ACC112 (cell line): ENCODE measurements around the gene ZFP36L1.
"Not testable (repeated sequence)": the region's sequence is repeated elsewhere in the genome, so short reads cannot be mapped to it uniquely, and the experiment has no call there.

Experiments used
- H2AFZ ChIP-seq: fragments of 200-600 bp; sonication (generic); one replicate; pipeline ENCODE4 v1.6.0; 2017; ENCODE audit warnings: antibody characterized with exemption, low read length; ENCODE audit not compliant: unreplicated experiment
- H3K27ac ChIP-seq: fragments of 200-600 bp; sonication (generic); 2 replicates; pipeline ENCODE4 v1.5.1; 2014; ENCODE audit warnings: low read depth, mild to moderate bottlenecking, antibody characterized with exemption, low read length, moderate library complexity
- H3K27me3 ChIP-seq: fragments of 200-600 bp; sonication (generic); 2 replicates; pipeline ENCODE4 v1.6.1; 2014; ENCODE audit warnings: mild to moderate bottlenecking, antibody characterized with exemption, low read length, moderate library complexity, mixed read lengths; ENCODE audit not compliant: insufficient read depth
- H3K36me3 ChIP-seq: fragments of 200-600 bp; sonication (generic); 2 replicates; pipeline ENCODE4 v1.6.1; 2016; ENCODE audit warnings: mild to moderate bottlenecking, antibody characterized with exemption, low read length, moderate library complexity, mixed read lengths; ENCODE audit not compliant: insufficient read depth
- H3K4me1 ChIP-seq: fragments of 200-600 bp; sonication (generic); one replicate; pipeline ENCODE4 v1.6.1; 2016; ENCODE audit warnings: low read length, mixed read lengths; ENCODE audit not compliant: insufficient read depth, unreplicated experiment, control insufficient read depth
- H3K4me3 ChIP-seq: fragments of 200-600 bp; sonication (generic); 2 replicates; pipeline ENCODE4 v1.5.1; 2014; ENCODE audit warnings: mild to moderate bottlenecking, low read depth, low read length
- H3K79me2 ChIP-seq: fragments of 200-600 bp; sonication (generic); one replicate; pipeline ENCODE4 v1.6.0; 2016; ENCODE audit warnings: low read length; ENCODE audit not compliant: control insufficient read depth, unreplicated experiment, insufficient read depth

Gene ZFP36L1

GRCh38 chr14:68770051-68770450 lies 22.8 kb downstream of the ZFP36L1 start:
- H3K27ac ChIP-seq = no peak overlapping the region
- H3K79me2 ChIP-seq = no peaks in the 10 kb centered on the region
- H2AFZ ChIP-seq = no peak overlapping the region
- no peak overlapping the region for H3K4me3 ChIP-seq
- H3K36me3 ChIP-seq = no peaks in the 10 kb centered on the region
- H3K27me3 ChIP-seq = no peaks in the 10 kb centered on the region
- no peaks in the 10 kb centered on the region for H3K4me1 ChIP-seq

- Histone ChIP-seq H3K79me2 (no peaks in the 10 kb centered on the region), H3K4me3 (no peak overlapping the region), H3K4me1 (peaks cover 6% of the 10 kb centered on the region), H2AFZ (no peak overlapping the region), H3K27me3 (no peaks in the 10 kb centered on the region), H3K27ac (no peak overlapping the region), H3K36me3 (no peaks in the 10 kb centered on the region)
Observed at GRCh38 chr14:68768316-68768715, 24.6 kb downstream of the ZFP36L1 start.

DNA sequence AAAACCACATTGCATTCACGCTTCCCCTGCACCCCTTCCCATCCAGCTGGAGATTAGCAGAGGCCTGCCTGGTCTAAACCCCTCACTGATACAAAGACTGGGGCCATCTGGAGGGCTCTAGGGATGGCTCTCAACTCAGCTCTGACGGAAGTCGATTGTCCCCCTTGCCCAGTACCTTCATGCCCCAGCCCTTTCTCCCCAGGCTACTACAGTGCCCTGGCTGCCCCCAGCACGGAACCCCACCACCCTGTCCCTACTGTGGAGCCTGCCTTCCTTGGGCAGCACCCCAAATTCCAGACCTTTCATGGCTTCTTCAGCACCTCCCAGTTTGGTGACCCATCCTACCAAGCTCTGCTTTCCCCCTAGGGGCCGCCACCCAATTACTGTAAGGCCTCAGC lies 25.6 kb downstream of the ZFP36L1 start:
- no peaks in the 10 kb centered on the region for H3K36me3 ChIP-seq
- H3K79me2 ChIP-seq = no peaks in the 10 kb centered on the region
- no peaks in the 10 kb centered on the region for H3K27me3 ChIP-seq
- H3K4me1 ChIP-seq = peaks cover 17% of the 10 kb centered on the region
- H3K27ac ChIP-seq = no peak overlapping the region
- H3K4me3 ChIP-seq = no peak overlapping the region
- no peak overlapping the region for H2AFZ ChIP-seq

DNA sequence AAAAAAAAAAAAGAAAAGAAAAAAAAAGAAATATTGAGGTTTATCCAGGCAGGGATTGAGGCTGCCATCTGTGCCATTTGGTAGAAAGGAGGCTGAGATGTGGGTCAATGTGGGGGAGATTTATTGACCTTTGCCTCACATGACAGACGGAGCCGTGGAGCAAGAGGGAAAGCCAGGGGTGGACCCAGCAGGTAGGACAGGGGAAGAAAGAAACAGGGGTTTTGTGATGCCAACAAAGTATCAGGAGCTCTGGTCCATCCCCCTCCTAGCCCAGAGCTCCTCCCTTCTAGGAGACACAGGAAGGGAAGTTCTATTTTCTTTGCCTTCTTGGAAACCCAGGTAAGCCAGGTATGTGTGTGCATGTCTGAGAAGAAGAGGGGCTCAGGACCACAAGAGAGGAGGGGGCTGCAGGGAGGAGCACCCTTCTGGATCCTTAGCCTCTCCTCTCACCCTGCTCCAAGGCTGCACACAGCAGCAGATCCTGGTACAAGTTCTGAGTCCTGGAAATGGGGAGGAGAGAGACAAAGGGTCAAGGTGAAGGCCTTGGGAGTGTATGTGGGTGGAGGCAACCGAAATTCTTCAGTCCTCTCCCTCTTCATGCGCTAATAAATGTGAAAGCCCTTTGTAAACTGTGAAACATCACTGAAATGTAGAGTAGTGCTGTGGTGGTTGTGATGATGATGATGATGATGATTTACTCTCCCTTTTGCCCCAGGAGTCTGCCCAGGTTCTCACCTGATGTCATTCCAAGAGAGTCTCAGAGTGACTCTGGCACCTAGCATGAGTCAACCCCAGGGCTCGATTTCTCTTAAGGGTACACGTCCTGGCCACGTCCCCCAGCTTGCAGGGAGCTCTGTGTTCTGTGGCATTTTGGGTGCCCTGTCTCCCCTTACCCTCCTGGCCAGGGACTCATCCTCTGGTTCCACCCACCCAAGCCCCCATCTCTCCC lies 26.3 kb downstream of the ZFP36L1 start:
- H3K4me1 ChIP-seq = peaks cover 17% of the 10 kb centered on the region
- no peak overlapping the region for H2AFZ ChIP-seq

GRCh38 chr14:68763843-68764242 lies 29.0 kb downstream of the ZFP36L1 start:
- not testable (repeated sequence) for H2AFZ ChIP-seq, H3K36me3 ChIP-seq, H3K79me2 ChIP-seq, H3K4me3 ChIP-seq, H3K27me3 ChIP-seq
- Histone ChIP-seq H3K4me1 (peaks cover 17% of the 10 kb centered on the region), H3K27ac (peak overlapping the region; percentile 46; the same call in 1 of the 2 replicates)

More for the DNA sequence above, 26.3 kb downstream of the ZFP36L1 start:
- H3K79me2 ChIP-seq = no peaks in the 10 kb centered on the region
- no peak overlapping the region for H3K27ac ChIP-seq
- no peak overlapping the region for H3K4me3 ChIP-seq
- no peaks in the 10 kb centered on the region for H3K36me3 ChIP-seq
- no peaks in the 10 kb centered on the region for H3K27me3 ChIP-seq

GRCh38 chr14:68762953-68763764 lies 29.7 kb downstream of the ZFP36L1 start:
- Histone ChIP-seq H3K4me1 (peaks cover 17% of the 10 kb centered on the region), H3K27me3 (no peaks in the 10 kb centered on the region), H3K27ac (peak overlapping the region; percentile 46), H3K4me3 (0 out of 2 replicates have a peak overlapping the region, but pooled peaks have one; percentile 7), H2AFZ (peak overlapping the region; percentile 20), H3K36me3 (no peaks in the 10 kb centered on the region), H3K79me2 (no peaks in the 10 kb centered on the region)

DNA sequence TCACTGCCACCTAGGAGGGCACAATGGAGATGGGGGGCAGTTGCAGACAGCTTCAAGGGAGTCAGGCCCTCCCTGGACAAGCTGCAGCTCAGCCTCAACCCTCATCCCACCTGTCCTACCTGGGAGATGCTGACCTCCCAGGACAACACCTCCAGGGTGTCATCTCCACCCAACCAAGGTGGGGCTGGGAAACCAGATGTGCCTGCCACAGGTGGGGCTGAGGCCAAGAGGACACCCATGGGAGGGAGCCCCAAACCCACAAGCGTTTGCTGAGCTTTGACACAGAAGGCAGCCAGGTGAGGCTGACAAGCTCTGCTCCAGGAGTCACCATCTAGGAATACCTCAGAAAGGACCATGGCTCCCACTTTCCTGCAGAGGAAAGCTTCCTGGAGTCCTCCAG lies 31.5 kb downstream of the ZFP36L1 start:
- Histone ChIP-seq H3K27ac (no peak overlapping the region), H3K27me3 (no peaks in the 10 kb centered on the region), H3K36me3 (no peaks in the 10 kb centered on the region), H3K4me1 (peaks cover 17% of the 10 kb centered on the region), H3K79me2 (no peaks in the 10 kb centered on the region), H3K4me3 (no peak overlapping the region), H2AFZ (no peak overlapping the region)

DNA sequence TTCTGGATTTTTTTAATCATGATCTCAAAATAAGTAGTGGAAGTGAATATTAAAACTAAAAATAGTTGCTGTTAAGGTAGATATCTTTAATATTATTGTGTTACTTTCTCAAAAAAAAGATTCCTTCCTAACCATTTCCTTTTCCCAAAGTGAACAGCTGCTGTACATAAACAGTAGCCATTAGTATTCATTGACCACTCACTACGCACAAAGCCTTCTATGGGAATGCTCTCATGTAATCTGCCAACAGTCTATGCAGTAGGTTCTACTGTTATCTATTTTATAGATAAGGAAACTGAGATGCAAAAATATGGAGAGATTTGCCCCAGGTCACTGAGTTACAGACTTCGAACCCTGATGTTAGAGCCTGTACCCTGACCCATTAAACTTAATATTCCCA lies 32.1 kb downstream of the ZFP36L1 start:
- peaks cover 17% of the 10 kb centered on the region for H3K4me1 ChIP-seq
- no peaks in the 10 kb centered on the region for H3K36me3 ChIP-seq
- H3K27ac ChIP-seq = no peak overlapping the region
- H3K4me3 ChIP-seq = no peak overlapping the region
- no peak overlapping the region for H2AFZ ChIP-seq
- no peaks in the 10 kb centered on the region for H3K27me3 ChIP-seq
- no peaks in the 10 kb centered on the region for H3K79me2 ChIP-seq

GRCh38 chr14:68759937-68760336 lies 32.9 kb downstream of the ZFP36L1 start:
- Histone ChIP-seq H3K27ac (no peak overlapping the region), H2AFZ (no peak overlapping the region), H3K4me1 (peaks cover 17% of the 10 kb centered on the region), H3K36me3 (no peaks in the 10 kb centered on the region), H3K27me3 (no peaks in the 10 kb centered on the region), H3K4me3 (no peak overlapping the region), H3K79me2 (no peaks in the 10 kb centered on the region)

GRCh38 chr14:68759017-68759560 lies 33.8 kb downstream of the ZFP36L1 start:
- H3K36me3 ChIP-seq = no peaks in the 10 kb centered on the region
- no peak overlapping the region for H3K4me3 ChIP-seq
- H3K27ac ChIP-seq = no peak overlapping the region
- H3K27me3 ChIP-seq = no peaks in the 10 kb centered on the region
- H3K79me2 ChIP-seq = no peaks in the 10 kb centered on the region
- H2AFZ ChIP-seq = no peak overlapping the region
- peaks cover 17% of the 10 kb centered on the region for H3K4me1 ChIP-seq
